Stomach (tissue), 9 donors: Measurements from ENCODE around the gene CD300A. TPM values are rescaled to one million over a fixed set of nuclear protein-coding genes. Genes with fewer than 3 reads are reported as not detected.

Experiments
- DNase-seq, 2 donors: peaks; one replicate each; pipeline versions ENCODE4 v3.0.0 to v3.0.0-alpha.2; 2013 to 2019
- H3K27ac ChIP-seq, 5 donors: fragments of 200-600 bp in 4 of 5; sonication (generic) in 4 of 5; one replicate each; pipeline ENCODE4 v1.5.1; 2013 to 2019; ENCODE audit warnings: mild to moderate bottlenecking in 1 of 5, moderate library complexity in 1 of 5
- H3K27me3 ChIP-seq, 3 donors: fragments of 200-600 bp; sonication (generic); one replicate each; pipeline ENCODE4 v1.5.1; 2017 to 2019; ENCODE audit warnings: mixed run types in 1 of 3
- H3K36me3 ChIP-seq, 4 donors: fragments of 200-600 bp; sonication (generic); 1 replicate in 3 of 4; 2 replicates in 1 of 4; pipeline ENCODE4 v1.5.1; 2016 to 2019
- H3K4me1 ChIP-seq, 4 donors: fragments of 200-600 bp; sonication (generic); one replicate each; pipeline ENCODE4 v1.5.1; 2016 to 2019
- H3K4me3 ChIP-seq, 4 donors: fragments of 200-600 bp; sonication (generic) in 3 of 4; one replicate each; pipeline ENCODE4 v1.5.1; 2016 to 2019; ENCODE audit warnings: mild to moderate bottlenecking in 1 of 4
- H3K9me3 ChIP-seq, 4 donors: fragments of 200-600 bp; sonication (generic); one replicate each; pipeline ENCODE4 v1.5.1; 2016 to 2019
- CTCF ChIP-seq, 7 experiments: fragments of 450-650 bp in 4 of 7; fragments of 200-600 bp in 3 of 7; sonication (generic) in 3 of 7; IDR thresholded peaks; one replicate each; pipeline ENCODE4 v1.5.1; 2016 to 2019; ENCODE audit warnings: antibody characterized with exemption in 7 of 7, control low read depth in 2 of 7, mild to moderate bottlenecking in 1 of 7
- EP300 ChIP-seq: sonication (generic); formaldehyde crosslinking; IDR thresholded peaks from one replicate; pipeline ENCODE4 v1.6.1; 2017; ENCODE audit warnings: antibody characterized with exemption
- POLR2A ChIP-seq, 4 donors: fragments of 450-650 bp; IDR thresholded peaks; one replicate each; pipeline ENCODE4 v1.6.1; 2016; ENCODE audit warnings: antibody characterized with exemption in 4 of 4, control low read depth in 2 of 4, mild to moderate bottlenecking in 1 of 4, moderate library complexity in 1 of 4
- POLR2AphosphoS5 ChIP-seq, 3 donors: sonication (generic); formaldehyde crosslinking; IDR thresholded peaks; one replicate each; pipeline ENCODE4 v1.6.1; 2016; ENCODE audit warnings: antibody characterized with exemption in 3 of 3
- WGBS, 5 donors: extraction: QIAGEN DNeasy Blood & Tissue Kit in 3 of 5; methylation state at CpG; one replicate each; pipeline versions ENCODE4 v1.1.5 to v1.1.7; 2013 to 2018; 5-methylcytosine and 5-hydroxymethylcytosine counted together
- intact Hi-C: fragments of 100-400 bp; cut with DNase I; formaldehyde crosslinking; loops from one replicate; pipeline ENCODE4 v1.15.1; 2023; ENCODE audit warnings: low total_unique reads
- polyA plus RNA-seq, 3 donors: library from polyadenylated mRNA; stranded (reverse); fragments of 200-250 nt; gene quantifications; one replicate each; pipeline ENCODE4 v1.2.3, GENCODE V29; 2013
- total RNA-seq, 5 donors: library from RNA; depleted of rRNA; stranded (reverse); fragments of >200 nt; gene quantifications; one replicate each; pipeline versions ENCODE4 v1.1.0 to v1.2.3, GENCODE V29; 2014 to 2016
- donor health status: healthy with polysubstance abuse.
- donor health status: Bipolar disorder and iron deficiency.
- donor health status: healthy.

Gene CD300A
- total and polyA plus RNA-seq, 8 donors = 1.8 to 8.0 (median 3.9) TPM; not detected in 2

- WGBS, 5 donors = 36 to 66% (median 51%) methylated on average over 10 to 15 of the region's 15 CpGs
Observed at GRCh38 chr17:74455025-74455545, 11.3 kb upstream of the CD300A start.

GRCh38 chr17:74455821-74456220, 10.6 kb upstream of the CD300A start:
- WGBS, 5 donors = 82 to 92% (median 89%) methylated on average over 5 of the region's 5 CpGs
- Histone ChIP-seq H3K4me3 (no peak overlapping the region), H3K27ac (peak overlapping the region in 1 of 5 donors; percentile 96), H3K27me3 (no peaks in the 10 kb centered on the region), H3K36me3 (peaks cover 0 to under 1% (median 0%) of the 10 kb centered on the region in 4 donors), H3K4me1 (peaks cover 43 to 51% (median 46%) of the 10 kb centered on the region in 4 donors), H3K9me3 (no peaks in the 10 kb centered on the region)
- TF ChIP-seq CTCF (IDR thresholded peaks at IDR 0.05) (no peak), EP300 (no peak), POLR2A (IDR thresholded peaks at IDR 0.05) (no peak), POLR2AphosphoS5 (IDR thresholded peaks at IDR 0.05) (no peak)
- intact Hi-C loops = loop anchor here (2.0 kb wide), 1 partner anchor 77 kb away; no protein-coding TSS in a partner anchor
- DNase-seq = no peak

More at GRCh38 chr17:74455025-74455545, 11.3 kb upstream of the CD300A start:
- TF ChIP-seq POLR2A (IDR thresholded peaks at IDR 0.05) (no peak), POLR2AphosphoS5 (IDR thresholded peaks at IDR 0.05) (no peak), CTCF (IDR thresholded peaks at IDR 0.05) (no peak), EP300 (no peak)
- intact Hi-C loops = loop anchor here (2.0 kb wide), 1 partner anchor 76 kb away; no protein-coding TSS in a partner anchor
- H3K4me1 ChIP-seq = peaks cover 44 to 51% (median 47%) of the 10 kb centered on the region in 4 donors
- no peak overlapping the region for H3K4me3 ChIP-seq
- DNase-seq = no peak
- H3K27me3 ChIP-seq = no peaks in the 10 kb centered on the region
- peak overlapping the region; percentile 83 to 99 (median 90) for H3K27ac ChIP-seq
- peaks cover 0 to 8% (median 4%) of the 10 kb centered on the region in 4 donors for H3K36me3 ChIP-seq
- H3K9me3 ChIP-seq = no peaks in the 10 kb centered on the region

GRCh38 chr17:74457146-74457819, 9.2 kb upstream of the CD300A start:
- Histone ChIP-seq H3K27ac (peak overlapping the region in 1 of 5 donors; percentile 7), H3K4me3 (no peak overlapping the region), H3K9me3 (no peaks in the 10 kb centered on the region), H3K36me3 (no peaks in the 10 kb centered on the region), H3K4me1 (peaks cover 39 to 52% (median 42%) of the 10 kb centered on the region in 4 donors), H3K27me3 (no peaks in the 10 kb centered on the region)
- WGBS, 5 donors = 12 to 25% (median 16%) methylated on average over 18 of the region's 18 CpGs
- TF ChIP-seq POLR2AphosphoS5 (IDR thresholded peaks at IDR 0.05) (peak in 2 of 3 donors; percentile 42 to 60), EP300 (no peak), POLR2A (IDR thresholded peaks at IDR 0.05) (no peak), CTCF (IDR thresholded peaks at IDR 0.05) (peak in 6 of 7 experiments; percentile 79 to 99 (median 96))
- peak; percentile 85 to 91 for DNase-seq
- intact Hi-C loops = no loop called here

GRCh38 chr17:74457820-74458166, 8.6 kb upstream of the CD300A start:
- no peaks in the 10 kb centered on the region for H3K9me3 ChIP-seq
- peaks cover 34 to 52% (median 37%) of the 10 kb centered on the region in 4 donors for H3K4me1 ChIP-seq
- no peak for DNase-seq
- no peak for TF ChIP-seq POLR2AphosphoS5 (IDR thresholded peaks at IDR 0.05)
- peak in 1 of 7 experiments; percentile 46 for TF ChIP-seq CTCF (IDR thresholded peaks at IDR 0.05)
- intact Hi-C loops = no loop called here
- H3K27ac ChIP-seq = peak overlapping the region in 1 of 5 donors; percentile 7
- H3K4me3 ChIP-seq = no peak overlapping the region
- H3K27me3 ChIP-seq = no peaks in the 10 kb centered on the region
- H3K36me3 ChIP-seq = no peaks in the 10 kb centered on the region
- WGBS, 5 donors = 31 to 35% (median 34%) methylated on average over 6 of the region's 6 CpGs
